Caco-2 (cell line): Measurements from ENCODE around the gene GSDMA. TPM values are rescaled to one million over a fixed set of nuclear protein-coding genes. Genes with fewer than 3 reads are reported as not detected.

Experiments
- BruUV-seq: library from RNA; stranded (reverse); fragments of 400-500 nt; replicated peaks from 2 replicates; lab custom pipeline; 2021; lab: Mats Ljungman, UMichigan
- CTCF ChIA-PET: fragments of 300-600 bp; sonication (Branson Sonifier 250); formaldehyde crosslinking; loops from one replicate; lab custom pipeline; 2022; ENCODE audit warnings: antibody characterized with exemption; lab: Charles Lee
- POLR2A ChIA-PET: fragments of 300-600 bp; sonication (Branson Sonifier 250); formaldehyde crosslinking; loops from one replicate; lab custom pipeline; 2022; ENCODE audit warnings: antibody characterized with exemption; lab: Charles Lee
- DNase-seq, 2 experiments: peaks; one replicate each; pipeline versions ENCODE4 v3.0.0 to v3.0.0-alpha.2; 2020 to 2022
- H3K27me3 ChIP-seq: replicated peaks from 2 replicates; pipeline ENCODE4 v1.6.0; 2011; ENCODE audit warnings: low read length; ENCODE audit not compliant: control insufficient read depth, insufficient read depth
- H3K36me3 ChIP-seq: 2 replicates; pipeline ENCODE4 v1.5.1; 2011; ENCODE audit warnings: low read length; ENCODE audit not compliant: control insufficient read depth, insufficient read depth
- H3K4me1 ChIP-seq: fragments of 250-450 bp; sonication (Bioruptor Pico); 2 replicates; pipeline ENCODE4 v1.5.1; 2020; ENCODE audit warnings: mild to moderate bottlenecking
- H3K4me3 ChIP-seq: 2 replicates; pipeline ENCODE4 v1.5.1; 2011; ENCODE audit warnings: low read depth, mild to moderate bottlenecking, control low read depth, low read length
- H3K9me3 ChIP-seq: fragments of 250-450 bp; sonication (Bioruptor Pico); 2 replicates; pipeline ENCODE4 v1.5.1; 2020; ENCODE audit warnings: mild to moderate bottlenecking, moderate library complexity
- H3K27ac Mint-ChIP-seq: one replicate; pipeline ENCODE4 v1.8.0; 2022; ENCODE audit warnings: mixed read lengths; ENCODE audit not compliant: unreplicated experiment
- H3K27me3 Mint-ChIP-seq: one replicate; pipeline ENCODE4 v1.8.0; 2022; ENCODE audit warnings: mixed read lengths; ENCODE audit not compliant: insufficient read depth, unreplicated experiment
- H3K36me3 Mint-ChIP-seq: one replicate; pipeline ENCODE4 v1.8.0; 2022; ENCODE audit warnings: mild to moderate bottlenecking, mixed read lengths; ENCODE audit not compliant: insufficient read depth, unreplicated experiment
- H3K4me1 Mint-ChIP-seq: one replicate; pipeline ENCODE4 v1.8.0; 2022; ENCODE audit warnings: low read depth, mixed read lengths; ENCODE audit not compliant: unreplicated experiment
- H3K4me3 Mint-ChIP-seq: one replicate; pipeline ENCODE4 v1.8.0; 2022; ENCODE audit warnings: mild to moderate bottlenecking, moderate library complexity, mixed read lengths; ENCODE audit not compliant: unreplicated experiment
- H3K9me3 Mint-ChIP-seq: one replicate; pipeline ENCODE4 v1.8.0; 2022; ENCODE audit warnings: mixed read lengths; ENCODE audit not compliant: unreplicated experiment
- intact Hi-C: fragments of 100-400 bp; cut with micrococcal nuclease; formaldehyde crosslinking; loops from one replicate; pipeline ENCODE4 v1.10.0; 2022; ENCODE audit not compliant: unreplicated experiment
- total RNA-seq: library from RNA; stranded (reverse); gene quantifications from 2 replicates; pipeline ENCODE4 v1.2.3, GENCODE V29; 2022
- TF ChIP-seq, protein P1 (sequence below), 2 experiments: fragments of 200-600 bp in 1 of 2; IDR thresholded peaks; 1 replicate in 1 of 2; 2 replicates in 1 of 2; pipeline versions ENCODE4 v1.5.1 to v1.8.0; 2011 to 2022; ENCODE audit warnings: antibody characterized with exemption in 1 of 2, control low read depth in 1 of 2, inconsistent platforms in 1 of 2, low read depth in 1 of 2, low read length in 1 of 2, mild to moderate bottlenecking in 1 of 2, moderate library complexity in 1 of 2; ENCODE audit not compliant: insufficient read depth in 1 of 2, severe bottlenecking in 1 of 2, unreplicated experiment in 1 of 2

The GSDMA gene
- total RNA-seq, 1 experiment from 2014 or later = not detected

DNA sequence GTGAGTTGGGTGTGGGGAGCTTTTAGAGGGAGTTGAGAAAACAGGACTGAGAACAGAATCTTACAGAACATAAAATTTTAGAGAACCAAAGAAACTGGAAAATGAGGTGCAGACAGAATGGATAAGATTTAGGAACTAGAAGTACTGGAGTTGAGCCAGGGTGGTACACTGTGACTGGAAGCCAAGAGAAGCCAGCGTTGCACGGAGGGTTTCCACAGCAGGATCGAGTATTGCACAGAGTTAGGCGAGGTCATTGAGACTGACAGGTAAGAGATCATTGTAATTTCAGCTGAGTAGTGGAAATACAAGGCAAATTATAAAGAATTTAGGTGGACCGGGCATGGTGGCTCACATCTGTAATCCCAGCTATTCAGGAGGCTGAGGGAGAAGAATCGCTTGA is 6.6 kb downstream of the GSDMA start:
- Histone ChIP-seq H3K4me3 (no peak overlapping the region), H3K9me3 (no peaks in the 10 kb centered on the region), H3K27me3 (no peaks in the 10 kb centered on the region), H3K4me1 (no peaks in the 10 kb centered on the region), H3K36me3 (no peaks in the 10 kb centered on the region)
- Mint-ChIP-seq H3K9me3 (no peaks in the 10 kb centered on the region), H3K27me3 (peaks cover 3% of the 10 kb centered on the region), H3K4me3 (no peak overlapping the region), H3K27ac (no peak overlapping the region), H3K4me1 (peaks cover 7% of the 10 kb centered on the region), H3K36me3 (no peaks in the 10 kb centered on the region)
- TF ChIP-seq, protein P1, sequence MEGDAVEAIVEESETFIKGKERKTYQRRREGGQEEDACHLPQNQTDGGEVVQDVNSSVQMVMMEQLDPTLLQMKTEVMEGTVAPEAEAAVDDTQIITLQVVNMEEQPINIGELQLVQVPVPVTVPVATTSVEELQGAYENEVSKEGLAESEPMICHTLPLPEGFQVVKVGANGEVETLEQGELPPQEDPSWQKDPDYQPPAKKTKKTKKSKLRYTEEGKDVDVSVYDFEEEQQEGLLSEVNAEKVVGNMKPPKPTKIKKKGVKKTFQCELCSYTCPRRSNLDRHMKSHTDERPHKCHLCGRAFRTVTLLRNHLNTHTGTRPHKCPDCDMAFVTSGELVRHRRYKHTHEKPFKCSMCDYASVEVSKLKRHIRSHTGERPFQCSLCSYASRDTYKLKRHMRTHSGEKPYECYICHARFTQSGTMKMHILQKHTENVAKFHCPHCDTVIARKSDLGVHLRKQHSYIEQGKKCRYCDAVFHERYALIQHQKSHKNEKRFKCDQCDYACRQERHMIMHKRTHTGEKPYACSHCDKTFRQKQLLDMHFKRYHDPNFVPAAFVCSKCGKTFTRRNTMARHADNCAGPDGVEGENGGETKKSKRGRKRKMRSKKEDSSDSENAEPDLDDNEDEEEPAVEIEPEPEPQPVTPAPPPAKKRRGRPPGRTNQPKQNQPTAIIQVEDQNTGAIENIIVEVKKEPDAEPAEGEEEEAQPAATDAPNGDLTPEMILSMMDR (IDR thresholded peaks at IDR 0.05; ENCODE audit: insufficient read depth in 1 of 2, low read depth in 1 of 2, low read length in 1 of 2, severe bottlenecking in 1 of 2, unreplicated experiment in 1 of 2) = no peak
- intact Hi-C loops = no loop called here
- DNase-seq = no peak
- BruUV-seq = no TSS peak
- POLR2A ChIA-PET = no interaction called here
- CTCF ChIA-PET = no interaction called here

DNA sequence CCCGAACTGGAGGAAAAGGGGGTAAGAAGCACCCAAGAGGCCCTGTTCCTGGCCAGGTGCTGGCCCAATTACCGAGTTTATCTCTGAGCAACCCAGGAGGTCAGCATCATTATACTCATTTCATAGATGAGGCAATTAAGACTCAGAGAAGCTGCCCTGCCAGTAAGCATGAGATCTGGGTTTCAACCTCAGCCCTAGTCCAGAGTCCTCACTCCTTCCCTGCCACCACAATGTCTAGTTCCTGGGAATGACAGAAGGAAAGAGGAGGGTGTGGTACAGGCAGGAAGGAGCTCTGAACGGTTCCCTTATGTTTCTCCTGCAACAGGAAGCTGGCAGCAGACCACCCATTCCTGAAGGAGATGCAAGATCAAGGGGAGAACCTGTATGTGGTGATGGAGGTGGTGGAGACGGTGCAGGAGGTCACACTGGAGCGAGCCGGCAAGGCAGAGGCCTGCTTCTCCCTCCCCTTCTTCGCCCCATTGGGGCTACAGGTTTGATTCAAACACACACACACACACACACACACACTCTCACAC is 7.4 kb downstream of the GSDMA start:
- no peak overlapping the region for H3K4me3 Mint-ChIP-seq
- no peaks in the 10 kb centered on the region for H3K9me3 Mint-ChIP-seq
- ChIA-PET POLR2A (interaction anchor here (0.6 kb wide), 1 partner anchor 52 kb away, joined by 10 read pairs; the partner anchor contains the start of gene GSDMB), CTCF (no interaction called here)
- H3K27ac Mint-ChIP-seq = no peak overlapping the region
- TF ChIP-seq, protein P1 (IDR thresholded peaks at IDR 0.05; ENCODE audit: insufficient read depth in 1 of 2, low read depth in 1 of 2, low read length in 1 of 2, severe bottlenecking in 1 of 2, unreplicated experiment in 1 of 2) = no peak
- no peaks in the 10 kb centered on the region for H3K27me3 ChIP-seq
- H3K27me3 Mint-ChIP-seq = peaks cover 3% of the 10 kb centered on the region
- H3K36me3 Mint-ChIP-seq = no peaks in the 10 kb centered on the region
- H3K36me3 ChIP-seq = no peaks in the 10 kb centered on the region
- BruUV-seq = no TSS peak
- H3K4me3 ChIP-seq = no peak overlapping the region
- intact Hi-C loops = no loop called here
- H3K4me1 ChIP-seq = no peaks in the 10 kb centered on the region
- peaks cover 7% of the 10 kb centered on the region for H3K4me1 Mint-ChIP-seq
- H3K9me3 ChIP-seq = no peaks in the 10 kb centered on the region
- DNase-seq = no peak

DNA sequence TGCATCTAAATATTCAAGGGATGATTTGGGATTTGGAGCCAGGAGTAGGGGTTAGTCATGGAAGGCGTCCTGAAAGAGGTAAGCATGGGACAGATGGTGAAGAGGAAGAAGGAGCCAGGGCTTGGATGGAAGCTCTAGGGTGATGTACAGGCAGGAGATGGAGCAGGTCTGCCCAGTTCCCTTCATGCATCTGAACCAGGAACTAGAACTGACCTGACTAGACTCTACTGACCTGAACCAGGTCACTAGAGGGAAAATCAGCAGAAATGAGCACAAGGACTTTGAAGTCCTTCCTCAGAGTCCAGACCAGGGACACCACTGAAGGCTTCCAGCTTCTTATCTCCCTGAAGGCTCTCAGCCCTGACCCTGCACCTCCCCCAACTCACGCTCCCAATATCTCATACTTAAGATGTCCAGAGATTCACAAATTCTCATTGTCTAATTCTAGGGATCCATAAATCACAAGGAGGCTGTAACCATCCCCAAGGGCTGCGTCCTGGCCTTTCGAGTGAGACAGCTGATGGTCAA is 8.3 kb downstream of the GSDMA start:
- ChIA-PET POLR2A (interaction anchor here (0.5 kb wide), 1 partner anchor 56 kb away, joined by 4 read pairs; no protein-coding TSS in a partner anchor), CTCF (no interaction called here)
- intact Hi-C loops = no loop called here

More for the DNA sequence above, 8.3 kb downstream of the GSDMA start:
- TF ChIP-seq, protein P1 (IDR thresholded peaks at IDR 0.05; ENCODE audit: insufficient read depth in 1 of 2, low read depth in 1 of 2, low read length in 1 of 2, severe bottlenecking in 1 of 2, unreplicated experiment in 1 of 2) = no peak
- H3K27ac Mint-ChIP-seq = no peak overlapping the region
- no peaks in the 10 kb centered on the region for H3K27me3 ChIP-seq
- H3K9me3 ChIP-seq = no peaks in the 10 kb centered on the region
- H3K4me3 Mint-ChIP-seq = no peak overlapping the region
- no peaks in the 10 kb centered on the region for H3K36me3 ChIP-seq
- H3K4me1 Mint-ChIP-seq = peaks cover 7% of the 10 kb centered on the region
- no peak overlapping the region for H3K4me3 ChIP-seq
- no TSS peak for BruUV-seq
- H3K27me3 Mint-ChIP-seq = peaks cover 3% of the 10 kb centered on the region
- DNase-seq = no peak
- H3K4me1 ChIP-seq = no peaks in the 10 kb centered on the region
- no peaks in the 10 kb centered on the region for H3K36me3 Mint-ChIP-seq
- no peaks in the 10 kb centered on the region for H3K9me3 Mint-ChIP-seq
